ENCODE results near the gene KIAA1328. TPM values are rescaled to one million over a fixed set of nuclear protein-coding genes. Genes with fewer than 3 reads are reported as not detected.

Gene KIAA1328
- polyA plus RNA-seq, 2 of the 4 experiments (the other 2 are of a cell fraction) = 1.7 to 3.9 TPM

DNA sequence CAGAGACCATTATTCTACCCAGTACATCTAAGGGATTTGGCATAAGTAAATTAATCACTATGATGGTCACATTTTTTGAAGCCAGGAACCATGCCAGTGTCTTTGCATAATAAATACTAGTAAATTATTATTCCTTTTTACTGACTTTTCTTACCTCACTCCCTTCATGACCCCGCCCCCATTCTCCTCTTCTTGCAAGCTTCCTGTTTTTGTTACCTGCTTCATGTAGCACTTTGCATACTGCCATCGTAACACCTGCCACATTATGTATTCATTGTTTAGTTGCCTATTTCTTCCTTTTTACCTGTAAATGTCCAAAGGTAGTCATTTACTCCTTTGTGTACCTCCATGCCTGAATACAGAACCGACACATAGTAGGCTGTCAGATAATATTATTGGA lies 309.5 kb downstream of the KIAA1328 start:
- POLR2A ChIA-PET = no interaction called here
- Histone ChIP-seq H3K4me3 (no peak overlapping the region), H3K4me2 (no peak overlapping the region), H3K9me3 (no peaks in the 10 kb centered on the region), H3K4me1 (no peaks in the 10 kb centered on the region), H3K27ac (no peak overlapping the region)
- no peak for TF ChIP-seq GATA3 (IDR thresholded peaks at IDR 0.05; ENCODE audit: borderline replicate concordance)
- no peak for TF ChIP-seq RFX5 (IDR thresholded peaks at IDR 0.05)
- TF ChIP-seq TFCP2L1 (CRISPR knock-in tag; IDR thresholded peaks at IDR 0.05) = no peak
- TF ChIP-seq, protein P1, sequence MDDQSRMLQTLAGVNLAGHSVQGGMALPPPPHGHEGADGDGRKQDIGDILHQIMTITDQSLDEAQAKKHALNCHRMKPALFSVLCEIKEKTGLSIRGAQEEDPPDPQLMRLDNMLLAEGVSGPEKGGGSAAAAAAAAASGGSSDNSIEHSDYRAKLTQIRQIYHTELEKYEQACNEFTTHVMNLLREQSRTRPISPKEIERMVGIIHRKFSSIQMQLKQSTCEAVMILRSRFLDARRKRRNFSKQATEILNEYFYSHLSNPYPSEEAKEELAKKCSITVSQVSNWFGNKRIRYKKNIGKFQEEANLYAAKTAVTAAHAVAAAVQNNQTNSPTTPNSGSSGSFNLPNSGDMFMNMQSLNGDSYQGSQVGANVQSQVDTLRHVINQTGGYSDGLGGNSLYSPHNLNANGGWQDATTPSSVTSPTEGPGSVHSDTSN (IDR thresholded peaks at IDR 0.05) = no peak
- TF ChIP-seq POLR2AphosphoS2 (conservative IDR thresholded peaks at IDR 0.05; ENCODE audit: low read length) = no peak
- TF ChIP-seq ESRRA (IDR thresholded peaks at IDR 0.05; ENCODE audit: borderline replicate concordance, low read length) = no peak
- TF ChIP-seq, protein P2, sequence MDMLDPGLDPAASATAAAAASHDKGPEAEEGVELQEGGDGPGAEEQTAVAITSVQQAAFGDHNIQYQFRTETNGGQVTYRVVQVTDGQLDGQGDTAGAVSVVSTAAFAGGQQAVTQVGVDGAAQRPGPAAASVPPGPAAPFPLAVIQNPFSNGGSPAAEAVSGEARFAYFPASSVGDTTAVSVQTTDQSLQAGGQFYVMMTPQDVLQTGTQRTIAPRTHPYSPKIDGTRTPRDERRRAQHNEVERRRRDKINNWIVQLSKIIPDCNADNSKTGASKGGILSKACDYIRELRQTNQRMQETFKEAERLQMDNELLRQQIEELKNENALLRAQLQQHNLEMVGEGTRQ (IDR thresholded peaks at IDR 0.05) = no peak
- TF ChIP-seq SMC3 (IDR thresholded peaks at IDR 0.05) = no peak
- TF ChIP-seq RARB (CRISPR knock-in tag; IDR thresholded peaks at IDR 0.05) = no peak
- no peak for TF ChIP-seq SREBF2 (IDR thresholded peaks at IDR 0.05)
- no peak for TF ChIP-seq FOSL2 (IDR thresholded peaks at IDR 0.05)
- TF ChIP-seq FOSL2 (CRISPR knock-in tag; IDR thresholded peaks at IDR 0.05) = no peak
- 40% methylated on average over 3 of the region's 3 CpGs for WGBS (ENCODE audit: missing lambda C conversion rate)
- ATAC-seq (no peak), DNase-seq (ENCODE audit: low read depth in 1 of 2, low spot score in 1 of 2) (no peak), FAIRE-seq (no peak)
- CTCF ChIA-PET = no interaction called here

DNA sequence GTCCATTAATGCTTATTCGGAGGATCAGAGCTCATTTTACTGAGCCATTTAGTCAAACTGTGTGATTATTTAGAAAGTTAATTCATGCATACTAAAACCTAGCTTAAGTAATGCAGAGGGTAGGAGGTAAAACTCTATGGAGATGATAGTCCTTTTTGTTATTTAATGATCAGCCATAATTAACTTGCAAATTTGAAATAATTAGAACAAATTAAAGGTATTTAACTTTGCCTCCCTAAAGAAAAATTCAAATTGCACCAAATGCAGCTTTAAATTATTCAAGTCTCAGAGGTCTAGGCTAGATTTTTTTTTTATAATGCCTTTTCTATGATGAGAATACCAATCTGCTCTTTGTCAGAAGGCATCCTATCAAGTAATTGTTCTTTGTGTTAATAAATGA lies 310.9 kb downstream of the KIAA1328 start:
- H3K4me3 ChIP-seq = no peak overlapping the region
- DNase-seq (ENCODE audit: low read depth in 1 of 2, low spot score in 1 of 2) = no peak
- no peak for ATAC-seq
- 59% methylated on average over 1 of the region's 1 CpG for WGBS (ENCODE audit: missing lambda C conversion rate)
- CTCF ChIA-PET = no interaction called here
- no peaks in the 10 kb centered on the region for H3K4me1 ChIP-seq
- no peak overlapping the region for H3K4me2 ChIP-seq
- no peak for FAIRE-seq
- no peak overlapping the region for H3K27ac ChIP-seq
- POLR2A ChIA-PET = no interaction called here
- TF ChIP-seq SREBF2 (IDR thresholded peaks at IDR 0.05) = no peak
- TF ChIP-seq, protein P3, sequence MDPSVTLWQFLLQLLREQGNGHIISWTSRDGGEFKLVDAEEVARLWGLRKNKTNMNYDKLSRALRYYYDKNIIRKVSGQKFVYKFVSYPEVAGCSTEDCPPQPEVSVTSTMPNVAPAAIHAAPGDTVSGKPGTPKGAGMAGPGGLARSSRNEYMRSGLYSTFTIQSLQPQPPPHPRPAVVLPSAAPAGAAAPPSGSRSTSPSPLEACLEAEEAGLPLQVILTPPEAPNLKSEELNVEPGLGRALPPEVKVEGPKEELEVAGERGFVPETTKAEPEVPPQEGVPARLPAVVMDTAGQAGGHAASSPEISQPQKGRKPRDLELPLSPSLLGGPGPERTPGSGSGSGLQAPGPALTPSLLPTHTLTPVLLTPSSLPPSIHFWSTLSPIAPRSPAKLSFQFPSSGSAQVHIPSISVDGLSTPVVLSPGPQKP (IDR thresholded peaks at IDR 0.05; ENCODE audit: low read depth, low read length) = no peak
- no peak for TF ChIP-seq HOXB5 (CRISPR knock-in tag; IDR thresholded peaks at IDR 0.05)
- TF ChIP-seq GATA3 (IDR thresholded peaks at IDR 0.05; ENCODE audit: borderline replicate concordance) = no peak
- TF ChIP-seq TFCP2L1 (CRISPR knock-in tag; IDR thresholded peaks at IDR 0.05) = no peak
- no peak for TF ChIP-seq FOSL2 (IDR thresholded peaks at IDR 0.05)
- no peak for TF ChIP-seq FOSL2 (CRISPR knock-in tag; IDR thresholded peaks at IDR 0.05)
- no peak for TF ChIP-seq JUN (IDR thresholded peaks at IDR 0.05)
- TF ChIP-seq CHD4 (IDR thresholded peaks at IDR 0.05; ENCODE audit: borderline replicate concordance) = no peak
- TF ChIP-seq CBX2 (IDR thresholded peaks at IDR 0.05; ENCODE audit: borderline replicate concordance, low read depth) = no peak
- TF ChIP-seq, protein P4, sequence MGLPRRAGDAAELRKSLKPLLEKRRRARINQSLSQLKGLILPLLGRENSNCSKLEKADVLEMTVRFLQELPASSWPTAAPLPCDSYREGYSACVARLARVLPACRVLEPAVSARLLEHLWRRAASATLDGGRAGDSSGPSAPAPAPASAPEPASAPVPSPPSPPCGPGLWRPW (IDR thresholded peaks at IDR 0.05) = no peak
- TF ChIP-seq, protein P5, sequence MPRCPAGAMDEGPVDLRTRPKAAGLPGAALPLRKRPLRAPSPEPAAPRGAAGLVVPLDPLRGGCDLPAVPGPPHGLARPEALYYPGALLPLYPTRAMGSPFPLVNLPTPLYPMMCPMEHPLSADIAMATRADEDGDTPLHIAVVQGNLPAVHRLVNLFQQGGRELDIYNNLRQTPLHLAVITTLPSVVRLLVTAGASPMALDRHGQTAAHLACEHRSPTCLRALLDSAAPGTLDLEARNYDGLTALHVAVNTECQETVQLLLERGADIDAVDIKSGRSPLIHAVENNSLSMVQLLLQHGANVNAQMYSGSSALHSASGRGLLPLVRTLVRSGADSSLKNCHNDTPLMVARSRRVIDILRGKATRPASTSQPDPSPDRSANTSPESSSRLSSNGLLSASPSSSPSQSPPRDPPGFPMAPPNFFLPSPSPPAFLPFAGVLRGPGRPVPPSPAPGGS (IDR thresholded peaks at IDR 0.05) = no peak
- H3K9me3 ChIP-seq = no peaks in the 10 kb centered on the region

DNA sequence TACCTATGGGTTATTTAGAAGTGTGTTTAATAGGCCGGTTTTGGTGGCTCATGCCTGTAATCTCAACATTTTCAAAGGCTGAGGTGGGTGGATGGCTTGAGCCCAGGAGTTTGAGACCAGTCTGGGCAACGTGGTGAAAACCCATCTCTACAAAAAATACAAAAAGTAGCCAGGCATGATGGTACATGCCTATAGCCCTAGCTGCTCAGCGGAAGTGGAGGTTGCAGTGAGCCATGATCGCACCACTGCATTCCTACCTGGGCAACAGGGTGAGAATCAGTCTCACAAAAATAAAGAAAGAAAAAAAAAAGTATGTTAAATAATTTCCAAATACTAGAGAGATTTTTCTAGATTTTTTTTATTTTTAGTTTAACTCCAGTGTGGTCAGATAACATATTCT lies 316.0 kb downstream of the KIAA1328 start:
- Histone ChIP-seq H3K9me3 (no peaks in the 10 kb centered on the region), H3K4me3 (no peak overlapping the region), H3K27ac (no peak overlapping the region), H3K4me1 (no peaks in the 10 kb centered on the region), H3K4me2 (no peak overlapping the region)
- DNase-seq (ENCODE audit: low read depth in 1 of 2, low spot score in 1 of 2) (no peak), ATAC-seq (no peak), FAIRE-seq (no peak)
- 54% methylated on average over 4 of the region's 4 CpGs for WGBS (ENCODE audit: missing lambda C conversion rate)
- ChIA-PET CTCF (no interaction called here), POLR2A (no interaction called here)
- TF ChIP-seq HEYL (CRISPR knock-in tag; IDR thresholded peaks at IDR 0.05) (no peak), RARB (CRISPR knock-in tag; IDR thresholded peaks at IDR 0.05) (no peak), CHD4 (IDR thresholded peaks at IDR 0.05; ENCODE audit: borderline replicate concordance) (no peak), MYC (IDR thresholded peaks at IDR 0.05; ENCODE audit: borderline replicate concordance, low read length) (no peak), ESRRA (IDR thresholded peaks at IDR 0.05; ENCODE audit: borderline replicate concordance, low read length) (no peak), HOXA7 (CRISPR knock-in tag; IDR thresholded peaks at IDR 0.05) (no peak), EHF (CRISPR knock-in tag; IDR thresholded peaks at IDR 0.05) (no peak), BHLHE40 (IDR thresholded peaks at IDR 0.05; ENCODE audit: low read depth, low read length) (no peak), FOSL2 (IDR thresholded peaks at IDR 0.05) (no peak), FOSL2 (CRISPR knock-in tag; IDR thresholded peaks at IDR 0.05) (no peak), RNF2 (IDR thresholded peaks at IDR 0.05; ENCODE audit: borderline replicate concordance, low read depth) (no peak), MAFK (IDR thresholded peaks at IDR 0.05; ENCODE audit: partially characterized antibody) (no peak), RFX5 (IDR thresholded peaks at IDR 0.05) (no peak), ZSCAN20 (CRISPR knock-in tag; IDR thresholded peaks at IDR 0.05) (no peak)
- TF ChIP-seq, protein P5 (IDR thresholded peaks at IDR 0.05) = no peak
